Suprapubic skin (tissue), 4 donors: Measurements from ENCODE around the gene ELOB. TPM values are rescaled to one million over a fixed set of nuclear protein-coding genes. Genes with fewer than 3 reads are reported as not detected.

ENCODE experiments used
- DNase-seq, 2 donors: peaks; one replicate each; pipeline ENCODE4 v3.0.0-alpha.2; 2019; ENCODE audit warnings: low spot score in 2 of 2
- H3K27ac ChIP-seq: fragments of 200-600 bp; sonication (generic); one replicate; pipeline ENCODE4 v1.5.1; 2019
- H3K27me3 ChIP-seq: fragments of 200-600 bp; sonication (generic); one replicate; pipeline ENCODE4 v1.5.1; 2019
- H3K36me3 ChIP-seq: fragments of 200-600 bp; sonication (generic); one replicate; pipeline ENCODE4 v1.5.1; 2019
- H3K4me1 ChIP-seq: fragments of 200-600 bp; sonication (generic); one replicate; pipeline ENCODE4 v1.5.1; 2019
- H3K4me3 ChIP-seq: fragments of 200-600 bp; sonication (generic); one replicate; pipeline ENCODE4 v1.5.1; 2019; ENCODE audit warnings: mild to moderate bottlenecking
- H3K9me3 ChIP-seq: fragments of 200-600 bp; sonication (generic); one replicate; pipeline ENCODE4 v1.5.1; 2019
- EP300 ChIP-seq: sonication (generic); formaldehyde crosslinking; IDR thresholded peaks from one replicate; pipeline ENCODE4 v1.6.1; 2017; ENCODE audit warnings: antibody characterized with exemption
- POLR2A ChIP-seq, 2 donors: fragments of 450-650 bp; IDR thresholded peaks; one replicate each; pipeline ENCODE4 v1.6.1; 2017; ENCODE audit warnings: antibody characterized with exemption in 2 of 2, mild to moderate bottlenecking in 2 of 2, moderate library complexity in 2 of 2
- POLR2AphosphoS5 ChIP-seq, 3 donors: sonication (generic); formaldehyde crosslinking; IDR thresholded peaks; one replicate each; pipeline ENCODE4 v1.6.1; 2017; ENCODE audit warnings: antibody characterized with exemption in 3 of 3
- WGBS: methylation state at CpG from one replicate; pipeline ENCODE4 v1.1.5; 2018; 5-methylcytosine and 5-hydroxymethylcytosine counted together
- total RNA-seq, 4 donors: library from RNA; depleted of rRNA; stranded (reverse); fragments of >200 nt; gene quantifications; one replicate each; pipeline ENCODE4 v1.1.0, GENCODE V29; 2016
- TF ChIP-seq, protein P1 (sequence below), 2 donors: fragments of 200-600 bp in 1 of 2; fragments of 450-650 bp in 1 of 2; sonication (generic) in 1 of 2; IDR thresholded peaks; one replicate each; pipeline ENCODE4 v1.5.1; 2016 to 2019; ENCODE audit warnings: antibody characterized with exemption in 2 of 2, mild to moderate bottlenecking in 1 of 2, moderate library complexity in 1 of 2

The ELOB gene
- total RNA-seq, 4 donors from 2014 or later, result 174 to 249 (median 213) TPM

DNA sequence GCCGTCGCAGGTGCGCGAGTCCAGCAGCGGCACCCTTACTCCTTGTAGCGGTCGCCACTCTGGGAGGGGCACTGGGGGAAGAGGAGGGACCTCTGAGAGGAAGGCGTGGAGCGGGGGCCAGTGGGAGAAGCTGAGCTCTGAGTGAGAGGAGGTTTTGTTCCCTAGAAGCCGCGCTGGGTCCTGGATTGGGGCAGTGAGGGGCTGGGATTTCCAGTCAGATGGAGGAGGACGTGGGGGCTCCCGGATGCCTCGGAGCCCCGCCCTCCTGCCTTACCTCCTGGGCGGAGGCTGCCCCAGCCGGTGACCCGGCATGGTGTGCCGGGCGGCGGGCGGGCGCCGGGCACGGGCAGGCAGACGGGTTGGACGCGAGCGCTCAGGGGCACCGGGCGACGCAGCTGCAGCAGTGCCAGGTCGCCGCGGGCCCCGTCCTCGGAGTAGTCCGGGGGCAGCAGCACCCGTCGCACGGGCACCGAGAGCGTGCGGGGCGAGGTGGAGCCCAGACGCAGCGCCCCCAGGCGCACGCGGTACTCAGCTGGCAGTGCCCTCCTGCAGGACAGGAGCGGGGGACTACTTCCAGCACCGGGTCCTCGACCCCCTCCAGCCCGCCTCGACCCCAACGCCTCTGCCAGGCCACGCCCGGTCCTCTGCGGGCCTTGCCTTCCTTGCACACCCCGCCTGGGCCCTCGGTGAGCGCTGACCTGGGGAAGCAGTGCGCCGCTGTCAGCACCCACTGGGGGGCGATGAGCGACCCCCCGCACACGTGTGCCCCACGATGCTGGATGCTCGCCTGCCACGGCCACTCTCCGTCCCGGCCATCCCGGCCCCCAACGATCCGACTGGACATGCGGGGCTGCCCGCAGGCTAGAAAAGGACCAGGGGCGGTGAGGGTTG, 8.3 kb upstream of the ELOB start:
- peak; percentile 59 to 77 for DNase-seq
- peaks cover 11% of the 10 kb centered on the region for H3K4me1 ChIP-seq
- peak overlapping the region; percentile 47 for H3K4me3 ChIP-seq
- H3K27me3 ChIP-seq, result peaks cover 60% of the 10 kb centered on the region
- H3K36me3 ChIP-seq, result no peaks in the 10 kb centered on the region
- H3K9me3 ChIP-seq, result no peaks in the 10 kb centered on the region
- no peak for TF ChIP-seq POLR2AphosphoS5 (IDR thresholded peaks at IDR 0.05)
- H3K27ac ChIP-seq, result no peak overlapping the region
- 37% methylated on average over 16 of the region's 79 CpGs for WGBS

- Histone ChIP-seq H3K4me3 (peak overlapping the region; percentile 47), H3K4me1 (peaks cover 11% of the 10 kb centered on the region)
Measured at GRCh38 chr16:2784358-2785100, 7.4 kb upstream of the ELOB start.

GRCh38 chr16:2783581-2784357, 6.7 kb upstream of the ELOB start:
- WGBS, result 95% methylated on average over 14 of the region's 15 CpGs
- Histone ChIP-seq H3K4me3 (no peak overlapping the region), H3K27me3 (peaks cover 44% of the 10 kb centered on the region), H3K36me3 (no peaks in the 10 kb centered on the region), H3K27ac (no peak overlapping the region), H3K9me3 (no peaks in the 10 kb centered on the region), H3K4me1 (peaks cover 16% of the 10 kb centered on the region)
- peak; percentile 44 to 48 for DNase-seq
- no peak for TF ChIP-seq POLR2A (IDR thresholded peaks at IDR 0.05)

More at GRCh38 chr16:2784358-2785100, 7.4 kb upstream of the ELOB start:
- no peaks in the 10 kb centered on the region for H3K36me3 ChIP-seq
- H3K27me3 ChIP-seq, result peaks cover 52% of the 10 kb centered on the region
- DNase-seq, result peak; percentile 29 to 57
- TF ChIP-seq, protein P1, sequence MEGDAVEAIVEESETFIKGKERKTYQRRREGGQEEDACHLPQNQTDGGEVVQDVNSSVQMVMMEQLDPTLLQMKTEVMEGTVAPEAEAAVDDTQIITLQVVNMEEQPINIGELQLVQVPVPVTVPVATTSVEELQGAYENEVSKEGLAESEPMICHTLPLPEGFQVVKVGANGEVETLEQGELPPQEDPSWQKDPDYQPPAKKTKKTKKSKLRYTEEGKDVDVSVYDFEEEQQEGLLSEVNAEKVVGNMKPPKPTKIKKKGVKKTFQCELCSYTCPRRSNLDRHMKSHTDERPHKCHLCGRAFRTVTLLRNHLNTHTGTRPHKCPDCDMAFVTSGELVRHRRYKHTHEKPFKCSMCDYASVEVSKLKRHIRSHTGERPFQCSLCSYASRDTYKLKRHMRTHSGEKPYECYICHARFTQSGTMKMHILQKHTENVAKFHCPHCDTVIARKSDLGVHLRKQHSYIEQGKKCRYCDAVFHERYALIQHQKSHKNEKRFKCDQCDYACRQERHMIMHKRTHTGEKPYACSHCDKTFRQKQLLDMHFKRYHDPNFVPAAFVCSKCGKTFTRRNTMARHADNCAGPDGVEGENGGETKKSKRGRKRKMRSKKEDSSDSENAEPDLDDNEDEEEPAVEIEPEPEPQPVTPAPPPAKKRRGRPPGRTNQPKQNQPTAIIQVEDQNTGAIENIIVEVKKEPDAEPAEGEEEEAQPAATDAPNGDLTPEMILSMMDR (IDR thresholded peaks at IDR 0.05), result no peak
- TF ChIP-seq POLR2A (IDR thresholded peaks at IDR 0.05) (no peak), EP300 (no peak), POLR2AphosphoS5 (IDR thresholded peaks at IDR 0.05) (no peak)
- H3K27ac ChIP-seq, result no peak overlapping the region
- WGBS, result 71% methylated on average over 10 of the region's 15 CpGs
- H3K9me3 ChIP-seq, result no peaks in the 10 kb centered on the region

DNA sequence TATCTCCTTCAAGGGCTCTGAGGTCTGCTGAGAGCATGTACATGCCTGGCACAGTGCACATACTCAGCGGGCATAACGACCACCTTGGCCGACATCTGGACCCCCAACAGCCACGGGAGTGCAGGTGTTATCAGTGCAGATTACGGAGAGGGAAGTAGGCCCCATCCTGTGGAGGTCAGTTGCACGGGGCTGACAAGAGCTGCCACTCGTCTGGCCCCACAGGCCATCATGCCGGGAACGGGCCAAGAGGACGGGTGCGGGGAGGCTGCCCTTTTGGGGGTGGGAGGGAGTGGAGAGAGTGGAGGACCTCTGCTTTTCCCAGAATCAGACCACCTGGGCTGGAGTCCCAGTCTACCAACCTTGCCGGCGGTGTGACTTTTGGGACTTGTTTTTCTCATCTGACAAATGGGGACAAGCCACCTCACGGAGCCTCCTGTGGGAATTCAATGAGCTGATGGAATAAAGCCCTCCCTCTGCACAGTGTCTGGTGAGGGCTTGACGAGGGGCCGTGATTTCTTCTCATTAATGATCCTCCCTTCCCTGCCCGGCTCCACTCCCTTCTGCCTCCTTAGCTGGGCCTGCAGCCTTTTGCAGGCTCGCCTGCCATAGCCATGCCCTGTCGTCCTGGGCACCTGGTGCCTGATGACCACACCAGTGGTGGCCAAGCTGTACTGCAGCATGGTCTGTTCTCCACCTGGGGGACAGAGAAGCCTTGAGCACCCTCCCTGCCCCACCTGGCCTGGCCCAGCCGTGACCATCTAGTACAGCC, 5.7 kb upstream of the ELOB start:
- peak; percentile 50 to 72 for DNase-seq
- no peak for TF ChIP-seq POLR2A (IDR thresholded peaks at IDR 0.05)
- TF ChIP-seq, protein P1 (IDR thresholded peaks at IDR 0.05), result no peak
- no peak for TF ChIP-seq POLR2AphosphoS5 (IDR thresholded peaks at IDR 0.05)
- TF ChIP-seq EP300, result no peak
- no peaks in the 10 kb centered on the region for H3K36me3 ChIP-seq
- H3K27me3 ChIP-seq, result peaks cover 34% of the 10 kb centered on the region
- no peak overlapping the region for H3K4me3 ChIP-seq
- no peak overlapping the region for H3K27ac ChIP-seq
- H3K9me3 ChIP-seq, result no peaks in the 10 kb centered on the region
- peaks cover 26% of the 10 kb centered on the region for H3K4me1 ChIP-seq
- 77% methylated on average over 18 of the region's 20 CpGs for WGBS

DNA sequence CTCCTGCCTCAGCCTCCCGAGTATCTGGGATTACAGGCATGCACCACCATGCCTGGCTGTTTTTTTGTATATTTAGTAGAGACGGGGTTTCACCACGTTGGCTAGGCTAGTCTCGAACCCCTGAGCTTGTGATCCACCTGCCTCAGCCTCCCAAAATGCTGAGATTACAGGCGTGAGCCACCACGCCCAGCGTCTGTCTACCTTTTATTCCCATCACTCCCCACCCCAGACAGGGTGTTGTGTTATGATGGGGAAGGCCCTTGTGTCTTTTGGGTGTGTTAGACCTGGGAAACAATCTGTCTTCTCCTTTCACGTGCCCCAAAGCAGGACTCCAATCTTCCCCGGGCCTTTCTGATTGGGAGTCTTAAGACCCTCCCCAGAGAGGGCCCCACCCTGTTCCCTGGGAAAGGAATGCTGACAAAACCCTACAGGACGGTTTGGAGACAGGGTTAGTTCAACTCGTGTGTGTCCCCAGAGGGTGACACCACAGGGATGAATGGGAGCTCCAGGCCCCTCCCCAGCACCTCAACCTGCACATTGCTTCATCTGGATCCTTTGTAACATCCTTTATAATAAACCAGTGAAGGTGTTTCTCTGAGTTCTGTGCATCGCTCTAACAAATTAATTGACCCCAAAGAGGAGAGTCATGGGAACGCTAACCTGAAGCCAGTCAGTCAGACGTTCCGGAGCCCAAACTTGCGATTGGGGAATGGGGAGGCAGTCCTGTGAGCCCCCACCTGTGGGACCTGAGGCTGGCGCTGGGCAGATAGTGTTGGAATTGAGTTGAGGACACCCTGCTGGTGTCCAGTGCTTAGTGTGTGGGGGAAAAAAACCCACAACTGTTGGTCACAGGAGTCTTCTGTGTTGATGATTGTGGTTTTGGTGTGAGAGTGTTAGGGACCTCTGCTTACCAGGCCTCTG, 3.2 kb upstream of the ELOB start:
- peaks cover 2% of the 10 kb centered on the region for H3K36me3 ChIP-seq
- WGBS, result 70% methylated on average over 16 of the region's 17 CpGs
- H3K4me1 ChIP-seq, result peaks cover 32% of the 10 kb centered on the region
- peak; percentile 54 to 56 for DNase-seq
- H3K9me3 ChIP-seq, result no peaks in the 10 kb centered on the region
- TF ChIP-seq POLR2A (IDR thresholded peaks at IDR 0.05) (no peak), EP300 (no peak), POLR2AphosphoS5 (IDR thresholded peaks at IDR 0.05) (no peak)
- TF ChIP-seq, protein P1 (IDR thresholded peaks at IDR 0.05), result no peak
- no peak overlapping the region for H3K4me3 ChIP-seq
- peaks cover 9% of the 10 kb centered on the region for H3K27me3 ChIP-seq
- no peak overlapping the region for H3K27ac ChIP-seq
